Measurements from ENCODE around the gene SRRM3. TPM values are rescaled to one million over a fixed set of nuclear protein-coding genes. Genes with fewer than 3 reads are reported as not detected.
"Not testable (repeated sequence)": the region's sequence is repeated elsewhere in the genome, so short reads cannot be mapped to it uniquely, and the experiment has no call there.

Gene SRRM3
- total RNA-seq, 2 experiments from 2014 or later, result not detected

GRCh38 chr7:76176951-76177350 lies 24.7 kb upstream of the SRRM3 start:
- H3K4me3 Mint-ChIP-seq, H3K9me3 Mint-ChIP-seq, DNase-seq: not testable (repeated sequence)

GRCh38 chr7:76179686-76180085 lies 22.0 kb upstream of the SRRM3 start:
- Mint-ChIP-seq H3K27me3 (no peaks in the 10 kb centered on the region), H3K36me3 (no peaks in the 10 kb centered on the region), H3K27ac (no peak overlapping the region), H3K9me3 (no peaks in the 10 kb centered on the region), H3K4me3 (no peak overlapping the region), H3K4me1 (no peaks in the 10 kb centered on the region)
- no peak for DNase-seq

More at GRCh38 chr7:76176951-76177350, 24.7 kb upstream of the SRRM3 start:
- not testable (repeated sequence) for H3K27ac Mint-ChIP-seq, H3K36me3 Mint-ChIP-seq, H3K4me1 Mint-ChIP-seq, H3K27me3 Mint-ChIP-seq

GRCh38 chr7:76182225-76182960 lies 19.3 kb upstream of the SRRM3 start:
- no peak overlapping the region for H3K4me3 Mint-ChIP-seq
- H3K27me3 Mint-ChIP-seq, result no peaks in the 10 kb centered on the region
- no peaks in the 10 kb centered on the region for H3K4me1 Mint-ChIP-seq

GRCh38 chr7:76185187-76185896 lies 16.4 kb upstream of the SRRM3 start:
- Mint-ChIP-seq H3K4me3 (no peak overlapping the region), H3K27me3 (no peaks in the 10 kb centered on the region), H3K27ac (no peak overlapping the region), H3K4me1 (no peaks in the 10 kb centered on the region), H3K36me3 (no peaks in the 10 kb centered on the region), H3K9me3 (no peaks in the 10 kb centered on the region)
- DNase-seq, result no peak

More at GRCh38 chr7:76182225-76182960, 19.3 kb upstream of the SRRM3 start:
- Mint-ChIP-seq H3K36me3 (no peaks in the 10 kb centered on the region), H3K9me3 (no peaks in the 10 kb centered on the region), H3K27ac (no peak overlapping the region)
- DNase-seq, result no peak

- H3K27me3 Mint-ChIP-seq, result no peaks in the 10 kb centered on the region
- H3K36me3 Mint-ChIP-seq, result no peaks in the 10 kb centered on the region
- H3K9me3 Mint-ChIP-seq, result peaks cover 4% of the 10 kb centered on the region
- no peak for DNase-seq
- no peaks in the 10 kb centered on the region for H3K4me1 Mint-ChIP-seq
- no peak overlapping the region for H3K27ac Mint-ChIP-seq
- no peak overlapping the region for H3K4me3 Mint-ChIP-seq
These were observed 14.4 kb upstream of the SRRM3 start for GRCh38 chr7:76187272-76187671.

GRCh38 chr7:76189276-76189675 lies 12.4 kb upstream of the SRRM3 start:
- no peaks in the 10 kb centered on the region for H3K4me1 Mint-ChIP-seq
- no peaks in the 10 kb centered on the region for H3K36me3 Mint-ChIP-seq
- H3K4me3 Mint-ChIP-seq, result no peak overlapping the region
- DNase-seq, result no peak
- no peak overlapping the region for H3K27ac Mint-ChIP-seq
- no peaks in the 10 kb centered on the region for H3K27me3 Mint-ChIP-seq
- peaks cover 4% of the 10 kb centered on the region for H3K9me3 Mint-ChIP-seq

- Mint-ChIP-seq H3K4me3 (no peak overlapping the region), H3K27me3 (peaks cover 4% of the 10 kb centered on the region), H3K27ac (no peak overlapping the region), H3K4me1 (no peaks in the 10 kb centered on the region), H3K36me3 (no peaks in the 10 kb centered on the region), H3K9me3 (peaks cover 4% of the 10 kb centered on the region)
- no peak for DNase-seq
These were observed 9.9 kb upstream of the SRRM3 start for GRCh38 chr7:76191783-76192240.

GRCh38 chr7:76193466-76193865 lies 8.2 kb upstream of the SRRM3 start:
- DNase-seq, result no peak
- Mint-ChIP-seq H3K36me3 (no peaks in the 10 kb centered on the region), H3K27ac (no peak overlapping the region), H3K27me3 (peaks cover 4% of the 10 kb centered on the region), H3K9me3 (peaks cover 4% of the 10 kb centered on the region), H3K4me1 (no peaks in the 10 kb centered on the region), H3K4me3 (no peak overlapping the region)

GRCh38 chr7:76193883-76194282 lies 7.8 kb upstream of the SRRM3 start:
- H3K4me1 Mint-ChIP-seq, result no peaks in the 10 kb centered on the region
- no peak overlapping the region for H3K27ac Mint-ChIP-seq
- peaks cover 4% of the 10 kb centered on the region for H3K9me3 Mint-ChIP-seq
- H3K27me3 Mint-ChIP-seq, result peaks cover 5% of the 10 kb centered on the region
- H3K36me3 Mint-ChIP-seq, result no peaks in the 10 kb centered on the region
- DNase-seq, result no peak
- H3K4me3 Mint-ChIP-seq, result no peak overlapping the region

GRCh38 chr7:76196786-76197185 lies 4.9 kb upstream of the SRRM3 start:
- no peaks in the 10 kb centered on the region for H3K36me3 Mint-ChIP-seq
- no peaks in the 10 kb centered on the region for H3K4me1 Mint-ChIP-seq
- no peak overlapping the region for H3K27ac Mint-ChIP-seq
- no peak overlapping the region for H3K4me3 Mint-ChIP-seq
- DNase-seq, result no peak
- peaks cover 22% of the 10 kb centered on the region for H3K27me3 Mint-ChIP-seq
- peaks cover 3% of the 10 kb centered on the region for H3K9me3 Mint-ChIP-seq

- Mint-ChIP-seq H3K4me1 (no peaks in the 10 kb centered on the region), H3K27me3 (peaks cover 22% of the 10 kb centered on the region), H3K27ac (no peak overlapping the region), H3K4me3 (no peak overlapping the region), H3K36me3 (no peaks in the 10 kb centered on the region), H3K9me3 (no peaks in the 10 kb centered on the region)
- DNase-seq, result no peak
These were observed 3.5 kb upstream of the SRRM3 start for GRCh38 chr7:76198202-76198601.

- no peaks in the 10 kb centered on the region for H3K36me3 Mint-ChIP-seq
- no peaks in the 10 kb centered on the region for H3K9me3 Mint-ChIP-seq
- no peaks in the 10 kb centered on the region for H3K4me1 Mint-ChIP-seq
- peaks cover 23% of the 10 kb centered on the region for H3K27me3 Mint-ChIP-seq
- H3K27ac Mint-ChIP-seq, result no peak overlapping the region
- no peak for DNase-seq
- no peak overlapping the region for H3K4me3 Mint-ChIP-seq
These were observed 952 bp downstream of the SRRM3 start for GRCh38 chr7:76202666-76203030.

- Mint-ChIP-seq H3K4me3 (no peak overlapping the region), H3K9me3 (no peaks in the 10 kb centered on the region), H3K27me3 (peaks cover 19% of the 10 kb centered on the region), H3K4me1 (no peaks in the 10 kb centered on the region), H3K36me3 (no peaks in the 10 kb centered on the region), H3K27ac (no peak overlapping the region)
- DNase-seq, result no peak
These were observed 2.5 kb downstream of the SRRM3 start for GRCh38 chr7:76204147-76204546.

GRCh38 chr7:76206633-76207032 lies 4.9 kb downstream of the SRRM3 start:
- no peaks in the 10 kb centered on the region for H3K4me1 Mint-ChIP-seq
- no peaks in the 10 kb centered on the region for H3K36me3 Mint-ChIP-seq
- no peak for DNase-seq
- no peak overlapping the region for H3K4me3 Mint-ChIP-seq
- H3K27me3 Mint-ChIP-seq, result peaks cover 5% of the 10 kb centered on the region
- no peaks in the 10 kb centered on the region for H3K9me3 Mint-ChIP-seq
- no peak overlapping the region for H3K27ac Mint-ChIP-seq

- DNase-seq, result no peak
- no peaks in the 10 kb centered on the region for H3K4me1 Mint-ChIP-seq
- no peak overlapping the region for H3K27ac Mint-ChIP-seq
- H3K9me3 Mint-ChIP-seq, result no peaks in the 10 kb centered on the region
- no peaks in the 10 kb centered on the region for H3K36me3 Mint-ChIP-seq
- peaks cover 5% of the 10 kb centered on the region for H3K27me3 Mint-ChIP-seq
- H3K4me3 Mint-ChIP-seq, result no peak overlapping the region
These were observed 7.6 kb downstream of the SRRM3 start for GRCh38 chr7:76209310-76209709.

- Mint-ChIP-seq H3K36me3 (no peaks in the 10 kb centered on the region), H3K9me3 (no peaks in the 10 kb centered on the region), H3K27me3 (peaks cover 4% of the 10 kb centered on the region), H3K4me1 (no peaks in the 10 kb centered on the region), H3K27ac (no peak overlapping the region), H3K4me3 (no peak overlapping the region)
- DNase-seq, result no peak
These were observed 9.5 kb downstream of the SRRM3 start for GRCh38 chr7:76211216-76211615.
